Endometrial microvascular endothelial cells (primary cell): ENCODE results near the gene C11orf42. TPM values are rescaled to one million over a fixed set of nuclear protein-coding genes. Genes with fewer than 3 reads are reported as not detected.
"Not testable (repeated sequence)": the region's sequence is repeated elsewhere in the genome, so short reads cannot be mapped to it uniquely, and the experiment has no call there.

ENCODE experiments used
- in situ Hi-C: cut with HindIII; loops from 2 replicates; pipeline ENCODE4 v1.10.0; 2017; ENCODE audit warnings: low sequenced_read_pairs, low pct_unique_long_range_greater_than_20kb; ENCODE audit errors: inconsistent ontology term
- total RNA-seq: library from RNA; depleted of rRNA; stranded (reverse); fragments of >200 nt; gene quantifications from one replicate; pipeline ENCODE4 v1.2.3, GENCODE V29; 2015; ENCODE audit errors: inconsistent ontology term

Gene C11orf42
- total RNA-seq, 1 donor from 2014 or later, result not detected

DNA sequence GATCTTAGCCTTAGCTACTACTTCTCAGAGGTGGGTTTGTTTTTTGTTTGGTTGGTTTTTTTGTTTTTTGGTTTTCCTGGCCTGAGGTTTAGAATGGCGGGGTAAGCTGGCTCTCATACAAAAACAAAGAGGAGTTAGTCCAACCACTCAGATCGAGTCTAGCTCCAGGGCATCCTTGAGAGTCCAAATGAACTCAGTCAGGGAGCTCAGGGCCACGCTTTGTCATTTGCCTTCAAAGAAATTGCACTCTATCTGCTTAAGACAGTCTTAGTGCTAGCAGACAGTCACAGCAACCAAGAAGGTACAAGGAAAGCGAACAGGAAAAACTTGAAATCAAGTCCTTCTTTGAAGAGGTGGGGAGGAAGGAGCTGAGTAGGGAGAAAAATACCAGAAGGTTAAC lies 11.1 kb downstream of the C11orf42 start:
- in situ Hi-C loops, result no loop called here

- in situ Hi-C loops, result no loop called here
Measured at GRCh38 chr11:6217722-6218121, 12.4 kb downstream of the C11orf42 start.

DNA sequence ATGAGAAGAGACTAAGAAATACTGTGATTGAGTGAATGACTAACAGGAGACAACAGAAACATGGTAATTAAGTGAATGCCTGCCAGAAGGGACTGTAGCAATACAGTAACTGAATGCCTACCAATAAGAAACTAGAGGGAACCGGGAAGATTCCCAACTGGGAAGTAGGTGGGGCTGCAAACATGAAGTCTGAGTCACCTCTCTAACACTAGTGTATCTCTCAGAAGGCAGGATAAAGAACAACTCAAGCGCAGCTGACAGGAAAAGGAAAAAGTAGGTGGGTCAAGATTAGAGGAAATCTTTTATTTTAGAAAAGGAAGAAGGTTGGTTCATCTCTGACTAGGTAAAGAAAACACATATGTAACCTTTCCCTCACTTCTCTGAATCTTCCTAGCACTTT lies 14.0 kb downstream of the C11orf42 start:
- in situ Hi-C loops, result no loop called here

DNA sequence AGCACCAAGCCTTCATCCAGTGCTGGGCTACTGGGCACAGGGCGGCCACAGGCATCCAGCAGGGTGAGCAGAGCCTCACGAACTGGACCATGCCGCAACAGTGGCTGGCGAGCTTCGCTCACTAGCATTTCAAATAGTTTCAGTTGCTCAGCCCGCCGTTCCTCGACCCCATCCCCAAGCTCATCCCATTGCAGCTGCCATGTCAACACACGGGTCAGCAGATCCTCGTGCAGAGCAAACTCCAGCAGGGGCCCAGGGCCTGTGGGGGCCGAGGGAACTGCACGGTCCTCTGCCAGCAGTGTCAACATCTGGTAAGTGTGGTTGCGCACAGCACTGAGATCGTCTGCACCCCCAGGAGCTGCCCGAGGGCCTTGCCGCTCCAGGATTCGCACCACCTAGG lies 18.5 kb downstream of the C11orf42 start:
- in situ Hi-C loops, result no loop called here

- in situ Hi-C loops, result no loop called here
Measured at GRCh38 chr11:6224421-6224820, 19.1 kb downstream of the C11orf42 start.

DNA sequence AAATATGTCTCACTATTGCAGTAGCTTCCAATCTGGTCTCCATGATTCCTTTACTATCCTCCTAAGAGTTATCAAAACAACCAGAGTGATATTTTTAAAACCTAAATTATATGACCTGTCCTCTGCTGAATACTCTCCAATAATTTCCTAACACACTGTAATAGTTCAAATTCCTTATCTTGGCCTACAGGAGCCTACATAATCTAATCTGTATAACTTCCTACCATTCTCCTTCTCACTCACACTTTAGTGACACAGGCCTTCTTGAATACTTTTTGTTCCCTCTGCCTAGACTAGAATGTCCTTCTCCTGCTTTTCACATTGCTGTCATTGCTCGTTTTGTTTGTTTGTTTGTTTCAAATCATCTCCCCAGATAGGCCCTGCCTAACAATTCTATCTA lies 19.7 kb downstream of the C11orf42 start:
- in situ Hi-C loops, result no loop called here

- in situ Hi-C loops, result no loop called here
Measured at GRCh38 chr11:6225896-6226295, 20.5 kb downstream of the C11orf42 start.

DNA sequence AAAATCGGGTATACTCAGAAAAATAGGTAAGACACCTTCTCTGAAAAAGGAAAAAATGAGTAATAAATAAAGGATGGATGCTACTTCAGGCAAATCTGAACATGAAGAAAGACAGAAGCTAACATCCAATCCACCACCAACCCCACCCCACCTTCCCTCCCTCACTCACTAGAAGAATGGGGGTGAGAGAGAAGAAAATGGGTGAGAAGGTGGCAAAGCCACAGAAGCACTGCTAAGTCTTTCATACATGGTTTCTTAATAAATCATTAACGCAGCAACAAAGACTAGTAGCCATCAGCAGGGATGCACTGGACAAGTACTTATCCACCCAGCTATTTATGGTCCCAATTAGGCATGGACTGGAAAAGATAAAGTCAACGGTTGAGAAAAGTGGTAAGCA lies 23.2 kb downstream of the C11orf42 start:
- in situ Hi-C loops, result no loop called here

GRCh38 chr11:6229911-6230310 lies 24.6 kb downstream of the C11orf42 start:
- in situ Hi-C loops, result no loop called here

- in situ Hi-C loops, result no loop called here
Measured at GRCh38 chr11:6232899-6233298, 27.5 kb downstream of the C11orf42 start.

GRCh38 chr11:6233984-6234386 lies 28.6 kb downstream of the C11orf42 start:
- in situ Hi-C loops, result no loop called here

- in situ Hi-C loops, result no loop called here
Measured at GRCh38 chr11:6234387-6235107, 29.2 kb downstream of the C11orf42 start, which contains the start of gene FHIP1B. FHIP1B (minus strand) TSS chr11:6234636; CDS start chr11:6224516, 10,120 bp downstream.

- in situ Hi-C loops, result no loop called here
Measured at GRCh38 chr11:6237266-6237665, 31.9 kb downstream of the C11orf42 start.

DNA sequence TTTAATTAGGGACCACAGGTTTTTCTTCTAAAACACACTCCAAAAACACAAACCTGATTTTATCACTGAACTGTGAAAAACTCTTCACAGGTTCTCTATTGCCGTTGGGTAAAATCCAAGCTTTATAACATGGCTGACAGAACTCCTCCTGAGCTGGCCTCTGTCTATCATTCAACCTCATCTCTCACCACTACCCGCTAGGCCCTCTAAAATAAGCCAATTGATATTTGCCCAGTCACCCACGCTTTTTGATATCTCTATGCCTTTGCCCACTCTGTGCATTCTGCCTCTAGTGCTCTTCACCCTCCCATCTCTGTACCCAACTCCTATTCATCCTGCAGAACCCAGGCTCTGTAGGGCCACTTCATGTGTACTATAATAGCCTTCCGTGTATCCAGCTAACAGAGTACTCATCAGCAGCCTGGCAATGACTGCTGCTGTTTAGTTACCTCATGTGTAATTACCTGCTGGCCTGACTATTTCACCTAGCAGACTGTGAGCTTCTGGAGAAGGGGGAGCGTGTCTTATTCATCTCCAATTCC lies 32.5 kb downstream of the C11orf42 start:
- in situ Hi-C loops, result no loop called here

DNA sequence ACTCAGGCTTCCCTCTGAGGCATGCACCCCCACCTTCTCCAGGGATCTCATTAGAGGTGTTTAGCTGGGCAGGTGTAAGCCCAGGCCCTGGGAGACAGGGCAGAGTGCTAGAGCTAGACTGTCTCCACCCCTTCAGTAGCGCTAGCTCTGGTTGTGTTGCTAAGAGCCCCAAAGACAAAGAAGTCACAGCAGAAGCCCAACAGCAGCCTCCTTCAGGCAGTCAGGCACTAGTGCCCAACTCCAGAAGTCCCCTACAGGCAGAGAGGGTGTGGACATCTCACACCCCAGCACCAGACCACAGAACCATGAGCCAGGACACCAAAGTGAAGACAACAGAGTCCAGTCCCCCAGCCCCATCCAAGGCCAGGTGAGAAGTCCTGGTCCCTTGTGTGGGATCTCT lies 33.5 kb downstream of the C11orf42 start, which contains the start of gene CNGA4:
TSS of gene CNGA4 (plus strand) at position 188 of the 400 bp plus-strand sequence. CDS start at position 306, 118 bp downstream.
- in situ Hi-C loops, result no loop called here

- in situ Hi-C loops, result no loop called here
Measured at GRCh38 chr11:6240139-6240538, 34.8 kb downstream of the C11orf42 start.

- in situ Hi-C loops, result no loop called here
Measured at GRCh38 chr11:6240781-6241180, 35.4 kb downstream of the C11orf42 start.

DNA sequence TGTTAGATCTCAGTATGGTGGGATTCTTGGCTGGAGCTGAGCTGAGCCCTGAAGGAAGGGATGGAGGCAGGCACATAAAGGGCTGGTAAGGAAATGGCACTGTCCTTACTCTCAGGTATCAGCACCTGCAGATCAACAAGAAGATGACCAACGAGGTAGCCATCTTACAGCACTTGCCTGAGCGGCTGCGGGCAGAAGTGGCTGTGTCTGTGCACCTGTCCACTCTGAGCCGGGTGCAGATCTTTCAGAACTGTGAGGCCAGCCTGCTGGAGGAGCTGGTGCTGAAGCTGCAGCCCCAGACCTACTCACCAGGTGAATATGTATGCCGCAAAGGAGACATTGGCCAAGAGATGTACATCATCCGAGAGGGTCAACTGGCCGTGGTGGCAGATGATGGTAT lies 36.0 kb downstream of the C11orf42 start:
- in situ Hi-C loops, result no loop called here

GRCh38 chr11:6245536-6245935 lies 40.2 kb downstream of the C11orf42 start:
- in situ Hi-C loops, result no loop called here

- in situ Hi-C loops, result no loop called here
Measured at GRCh38 chr11:6248248-6248647, 42.9 kb downstream of the C11orf42 start.

DNA sequence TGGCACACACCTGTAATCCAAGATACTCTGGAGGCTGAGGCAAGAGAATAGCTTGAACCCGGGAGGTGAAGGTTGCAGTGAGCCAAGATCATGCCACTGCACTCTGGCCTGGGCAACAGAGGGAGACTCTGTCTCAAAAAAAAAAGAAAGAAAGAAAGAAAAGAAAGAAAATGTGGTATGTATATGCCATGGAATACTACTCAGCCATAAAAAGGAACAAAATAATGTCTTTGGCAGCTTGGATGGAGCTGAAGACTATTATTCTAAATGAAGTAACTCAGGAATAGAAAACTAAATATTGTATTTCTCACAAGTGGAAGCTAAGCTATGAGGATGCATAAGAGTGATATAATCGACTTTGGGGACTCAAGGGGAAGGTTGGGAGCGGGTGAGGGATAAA lies 43.5 kb downstream of the C11orf42 start:
- in situ Hi-C loops, result not testable (repeated sequence)
